H1 (cell line): ENCODE measurements around the gene CAPN9. TPM values are rescaled to one million over a fixed set of nuclear protein-coding genes. Genes with fewer than 3 reads are reported as not detected.

Experiments
- CTCF ChIA-PET: fragments of 300-600 bp; sonication (Branson Sonifier 250); formaldehyde crosslinking; loops from one replicate; lab custom pipeline; 2021; ENCODE audit not compliant: partially characterized antibody; lab: Charles Lee
- POLR2A ChIA-PET: fragments of 300-600 bp; sonication (Branson Sonifier 250); formaldehyde crosslinking; loops from one replicate; lab custom pipeline; 2021; ENCODE audit warnings: inconsistent platforms; ENCODE audit not compliant: partially characterized antibody; lab: Charles Lee
- DNase-seq, 2 experiments: peaks; one replicate each; pipeline versions ENCODE4 v3.0.0 to v3.0.0-alpha.2; 2010 to 2022; ENCODE audit warnings: low spot score in 2 of 2, low read depth in 1 of 2, mixed read lengths in 1 of 2
- FAIRE-seq: peaks from 2 replicates; lab custom pipeline; 2011; peaks lifted over from hg19 to GRCh38; lab: Jason Lieb, UNC
- H2AFZ ChIP-seq: 2 replicates; pipeline ENCODE4 v1.8.1; 2012; ENCODE audit warnings: low read length, inconsistent platforms
- H2AK5ac ChIP-seq: 2 replicates; pipeline ENCODE4 v1.6.1; 2013; ENCODE audit warnings: low read depth, low read length
- H2BK120ac ChIP-seq: replicated peaks from 2 replicates; pipeline ENCODE3; 2013; ENCODE audit warnings: low read depth, low read length, inconsistent platforms
- H2BK12ac ChIP-seq: 2 replicates; pipeline ENCODE4 v1.6.1; 2013; ENCODE audit warnings: low read depth, low read length
- H2BK15ac ChIP-seq: 2 replicates; pipeline ENCODE4 v1.6.1; 2013; ENCODE audit warnings: low read length
- H2BK20ac ChIP-seq: 2 replicates; pipeline ENCODE4 v1.6.1; 2013; ENCODE audit warnings: low read length
- H2BK5ac ChIP-seq: 2 replicates; pipeline ENCODE4 v1.6.1; 2013; ENCODE audit warnings: low read depth, low read length
- H3K14ac ChIP-seq: 2 replicates; pipeline ENCODE4 v1.6.1; 2013; ENCODE audit warnings: inconsistent platforms; ENCODE audit not compliant: insufficient read length
- H3K18ac ChIP-seq: 2 replicates; pipeline ENCODE4 v1.6.1; 2013; ENCODE audit warnings: low read length; ENCODE audit errors: extremely low read depth
- H3K23ac ChIP-seq: 2 replicates; pipeline ENCODE4 v1.6.1; 2013; ENCODE audit warnings: inconsistent platforms; ENCODE audit not compliant: insufficient read length
- H3K23me2 ChIP-seq: 2 replicates; pipeline ENCODE4 v1.6.1; 2013; ENCODE audit warnings: low read depth, low read length
- H3K27ac ChIP-seq: 2 replicates; pipeline ENCODE4 v1.6.1; 2011; ENCODE audit warnings: low read depth, low read length, inconsistent platforms
- H3K27me3 ChIP-seq, 4 experiments: replicated peaks in 1 of 4; 1 replicate in 1 of 4; 2 replicates in 3 of 4; pipeline versions ENCODE4 v1.6.1 to v1.8.1; 2011 to 2013; ENCODE audit warnings: low read length in 3 of 4, mild to moderate bottlenecking in 3 of 4, inconsistent platforms in 2 of 4, mixed read lengths in 2 of 4, moderate library complexity in 1 of 4; ENCODE audit not compliant: control insufficient read depth in 3 of 4, insufficient read depth in 3 of 4; ENCODE audit errors: extremely low read depth in 1 of 4
- H3K36me3 ChIP-seq, 4 experiments: 2 replicates each; pipeline versions ENCODE4 v1.6.1 to v1.8.1; 2011 to 2013; ENCODE audit warnings: mild to moderate bottlenecking in 4 of 4, low read length in 3 of 4, moderate library complexity in 2 of 4, control low read depth in 1 of 4, inconsistent platforms in 1 of 4; ENCODE audit not compliant: insufficient read depth in 4 of 4, control insufficient read depth in 2 of 4
- H3K4ac ChIP-seq: replicated peaks from 2 replicates; pipeline ENCODE3; 2013; ENCODE audit warnings: low read length, low read depth, mixed read lengths, inconsistent platforms; ENCODE audit not compliant: insufficient read length
- H3K4me1 ChIP-seq, 4 experiments: replicated peaks in 1 of 4; 1 replicate in 1 of 4; 2 replicates in 3 of 4; pipeline versions ENCODE4 v1.6.1 to v1.8.1; 2011 to 2013; ENCODE audit warnings: low read length in 3 of 4, inconsistent platforms in 2 of 4, mixed read lengths in 1 of 4; ENCODE audit not compliant: insufficient read depth in 4 of 4, control insufficient read depth in 3 of 4
- H3K4me2 ChIP-seq, 2 experiments: 2 replicates each; pipeline versions ENCODE4 v1.6.1 to v1.8.1; 2011 to 2013; ENCODE audit warnings: low read depth in 2 of 2, low read length in 2 of 2, control low read depth in 1 of 2, inconsistent platforms in 1 of 2, mild to moderate bottlenecking in 1 of 2; ENCODE audit not compliant: insufficient read depth in 1 of 2
- H3K4me3 ChIP-seq, 4 experiments: fragments of 200-600, 300-600 bp in 1 of 4; sonication (generic), shearing (Covaris generic), sonication (Bioruptor Twin) in 1 of 4; 2 replicates each; pipeline versions ENCODE4 v1.5.1 to v1.8.1; 2011 to 2016; ENCODE audit warnings: low read length in 4 of 4, low read depth in 3 of 4, control low read depth in 2 of 4, inconsistent platforms in 2 of 4, mild to moderate bottlenecking in 2 of 4, mixed read lengths in 1 of 4, moderate library complexity in 1 of 4; ENCODE audit not compliant: insufficient read depth in 2 of 4; ENCODE audit errors: extremely low read depth in 1 of 4
- H3K56ac ChIP-seq: replicated peaks from 2 replicates; pipeline ENCODE3; 2013; ENCODE audit warnings: low read depth, mild to moderate bottlenecking, mixed read lengths, low read length, inconsistent platforms; ENCODE audit not compliant: insufficient read length
- H3K79me1 ChIP-seq: 2 replicates; pipeline ENCODE4 v1.6.1; 2013; ENCODE audit warnings: low read depth, low read length, control low read depth
- H3K79me2 ChIP-seq, 2 experiments: 2 replicates each; pipeline versions ENCODE4 v1.6.1 to v1.8.1; 2012 to 2013; ENCODE audit warnings: low read length in 2 of 2, mild to moderate bottlenecking in 2 of 2, inconsistent platforms in 1 of 2; ENCODE audit not compliant: insufficient read depth in 2 of 2, control insufficient read depth in 1 of 2
- H3K9ac ChIP-seq, 4 experiments: replicated peaks in 1 of 4; 1 replicate in 1 of 4; 2 replicates in 3 of 4; pipeline versions ENCODE4 v1.6.1 to v1.8.1; 2011 to 2013; ENCODE audit warnings: low read depth in 3 of 4, low read length in 3 of 4, control low read depth in 2 of 4, mild to moderate bottlenecking in 2 of 4, moderate library complexity in 2 of 4, inconsistent platforms in 1 of 4; ENCODE audit errors: extremely low read depth in 1 of 4
- H3K9me3 ChIP-seq, 2 experiments: 2 replicates each; pipeline versions ENCODE4 v1.6.1 to v1.8.1; 2012 to 2013; ENCODE audit warnings: mild to moderate bottlenecking in 2 of 2, moderate library complexity in 2 of 2, control low read depth in 1 of 2, inconsistent platforms in 1 of 2, low read depth in 1 of 2, low read length in 1 of 2, mixed read lengths in 1 of 2; ENCODE audit not compliant: insufficient read depth in 2 of 2
- H4K20me1 ChIP-seq, 2 experiments: replicated peaks in 1 of 2; 2 replicates each; pipeline versions ENCODE3 to v1.8.1; 2011 to 2013; ENCODE audit warnings: inconsistent platforms in 2 of 2, low read length in 2 of 2, mild to moderate bottlenecking in 1 of 2; ENCODE audit not compliant: insufficient read depth in 2 of 2, control insufficient read depth in 1 of 2
- H4K5ac ChIP-seq: 2 replicates; pipeline ENCODE4 v1.6.1; 2013; ENCODE audit warnings: low read length, low read depth, mixed read lengths, inconsistent platforms; ENCODE audit not compliant: insufficient read length
- H4K8ac ChIP-seq: 2 replicates; pipeline ENCODE4 v1.8.0; 2013; ENCODE audit warnings: mild to moderate bottlenecking, moderate library complexity, low read length, inconsistent platforms; ENCODE audit not compliant: insufficient read depth; ENCODE audit errors: extremely low read depth
- H4K91ac ChIP-seq: replicated peaks from 2 replicates; pipeline ENCODE3; 2013; ENCODE audit warnings: low read length, mixed read lengths, inconsistent platforms; ENCODE audit not compliant: insufficient read length
- CTCF ChIP-seq, 3 experiments: IDR thresholded peaks; 1 replicate in 2 of 3; 2 replicates in 1 of 3; pipeline versions ENCODE4 v1.5.1 to v1.6.1; 2011; ENCODE audit warnings: low read length in 3 of 3, mild to moderate bottlenecking in 3 of 3, inconsistent platforms in 2 of 3, low read depth in 1 of 3, moderate library complexity in 1 of 3; ENCODE audit not compliant: insufficient read depth in 1 of 3; ENCODE audit errors: control extremely low read depth in 1 of 3
- RAD21 ChIP-seq, 2 experiments: IDR thresholded peaks in 1 of 2; conservative IDR thresholded peaks in 1 of 2; 2 replicates each; pipeline ENCODE4 v1.6.1; 2011; ENCODE audit warnings: low read depth in 2 of 2, low read length in 2 of 2, improper control_type of control experiment in 1 of 2, inconsistent platforms in 1 of 2, mild to moderate bottlenecking in 1 of 2, moderate library complexity in 1 of 2
- SUZ12 ChIP-seq: fragments of 200-600 bp; sonication (generic); IDR thresholded peaks from 2 replicates; pipeline ENCODE4 v1.6.1; 2012; ENCODE audit warnings: mild to moderate bottlenecking, inconsistent platforms, low read length, moderate library complexity, mixed read lengths
- TEAD4 ChIP-seq: IDR thresholded peaks from 2 replicates; pipeline ENCODE4 v1.6.1; 2012; ENCODE audit warnings: low read depth, low read length, inconsistent platforms, mixed read lengths
- WGBS, 2 experiments: shearing (Covaris generic) in 1 of 2; methylation state at CpG; one replicate each; pipeline versions ENCODE4 v1.1.6 to v1.1.7; 2013 to 2015; ENCODE audit warnings: low lambda C conversion rate in 2 of 2, mixed read lengths in 2 of 2, inconsistent platforms in 1 of 2, low coverage in 1 of 2, missing lambda C conversion rate in 1 of 2; ENCODE audit not compliant: insufficient replicate concordance in 2 of 2, insufficient coverage in 1 of 2, insufficient read length in 1 of 2; ENCODE audit errors: extremely low coverage in 1 of 2, missing lambda C conversion rate in 1 of 2; 5-methylcytosine and 5-hydroxymethylcytosine counted together
- polyA plus RNA-seq, 7 experiments: library from polyadenylated mRNA; depleted of rRNA in 3 of 7; stranded (reverse) in 5 of 7; unstranded in 2 of 7; fragments of >200 nt in 5 of 7; fragments of 200-250 nt in 2 of 7; gene quantifications; 1 replicate in 5 of 7; 2 replicates in 1 of 7; 4 replicates in 1 of 7; pipeline versions ENCODE4 v1.2.1 to v1.2.3, GENCODE V29; 2011 to 2013; ENCODE audit warnings: missing spikeins in 2 of 7, mixed read lengths in 2 of 7
- total RNA-seq: library from RNA; stranded (reverse); fragmentation: NEBNext Ultra II Directional; extraction: Animal tissue kit (Norgen Biotek cat#: 25700); gene quantifications from 2 replicates; pipeline ENCODE4 v1.2.1, GENCODE V29; 2021

CAPN9 gene
- total and polyA plus RNA-seq, 2 of the 8 experiments (the other 6 are each of a cell fraction or from before 2014, with no cell fraction given) = 0.22 to 0.76 TPM

GRCh38 chr1:230698130-230698529, 49.1 kb upstream of the CAPN9 start:
- POLR2A ChIA-PET = no interaction called here
- Histone ChIP-seq H3K4me1 (peaks cover 0 to 8% (median 3%) of the 10 kb centered on the region in 4 experiments; a peak in 2 of 7 replicates), H3K27me3 (no peaks in the 10 kb centered on the region), H2BK20ac (no peak overlapping the region), H2AFZ (no peak overlapping the region), H2BK15ac (no peak overlapping the region), H3K4ac (no peak overlapping the region), H3K36me3 (peaks cover 0 to 10% (median 6%) of the 10 kb centered on the region in 4 experiments; a peak in 6 of 8 replicates), H3K79me1 (no peaks in the 10 kb centered on the region), H3K23ac (no peak overlapping the region), H4K5ac (no peak overlapping the region), H3K56ac (no peak overlapping the region), H2AK5ac (no peak overlapping the region), H3K14ac (no peak overlapping the region), H3K9ac (no peak overlapping the region), H3K23me2 (no peaks in the 10 kb centered on the region), H3K18ac (no peak overlapping the region), H4K91ac (no peak overlapping the region), H3K4me2 (no peak overlapping the region), H4K20me1 (no peaks in the 10 kb centered on the region), H2BK12ac (no peak overlapping the region), H3K4me3 (no peak overlapping the region), H3K9me3 (no peaks in the 10 kb centered on the region), H3K27ac (no peak overlapping the region), H2BK120ac (no peak overlapping the region), H4K8ac (no peak overlapping the region), H3K79me2 (no peaks in the 10 kb centered on the region), H2BK5ac (no peak overlapping the region)
- WGBS, 2 experiments = 86% methylated on average over 14 of the region's 14 CpGs; no CpG with 5 or more reads in 1 of the 2 experiments
- CTCF ChIA-PET = interaction anchor here (0.7 to 2.7 kb wide), 23 partner anchors 9 to 384 kb away, joined by 3 to 12 read pairs (median 4); partner anchors contain the start of gene AGT
- DNase-seq = no peak
- no peak for FAIRE-seq
- peak; percentile 66 to 78 for TF ChIP-seq RAD21 (IDR thresholded peaks at IDR 0.05 in 1 of 2, conservative IDR thresholded peaks at IDR 0.05 in 1 of 2; ENCODE audit: low read depth in 2 of 2, low read length in 2 of 2)
- TF ChIP-seq TEAD4 = 0 out of 2 replicates have a peak, but pooled peaks have one; percentile 27
- TF ChIP-seq CTCF (IDR thresholded peaks at IDR 0.05; ENCODE audit: control extremely low read depth in 1 of 3, insufficient read depth in 1 of 3, low read depth in 1 of 3, low read length in 3 of 3) = peak; percentile 58 to 71 (median 68)
- TF ChIP-seq SUZ12 = no peak
